ENCODE results near the gene HIBADH.
"Not testable (repeated sequence)": the region's sequence is repeated elsewhere in the genome, so short reads cannot be mapped to it uniquely, and the experiment has no call there.

HIBADH gene

DNA sequence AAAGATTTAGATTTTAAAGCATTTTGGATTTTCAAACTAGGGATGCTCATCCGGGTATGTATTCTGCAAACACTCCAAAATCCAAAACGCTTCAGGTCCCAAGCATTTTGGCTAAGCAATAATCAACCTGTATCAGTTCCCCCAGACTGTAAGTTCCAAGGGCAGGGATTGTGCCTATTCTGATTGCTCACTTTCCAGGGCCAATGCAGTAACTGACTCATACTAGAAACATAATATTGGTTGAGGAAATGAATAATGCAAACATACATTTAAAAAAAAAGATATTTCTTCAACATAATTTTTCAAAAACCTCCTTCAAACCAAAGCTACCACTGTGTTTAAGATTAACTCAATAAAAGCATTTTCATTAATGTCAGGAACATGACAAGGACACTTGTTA lies 69.5 kb downstream of the HIBADH start:
- no peak for DNase-seq

DNA sequence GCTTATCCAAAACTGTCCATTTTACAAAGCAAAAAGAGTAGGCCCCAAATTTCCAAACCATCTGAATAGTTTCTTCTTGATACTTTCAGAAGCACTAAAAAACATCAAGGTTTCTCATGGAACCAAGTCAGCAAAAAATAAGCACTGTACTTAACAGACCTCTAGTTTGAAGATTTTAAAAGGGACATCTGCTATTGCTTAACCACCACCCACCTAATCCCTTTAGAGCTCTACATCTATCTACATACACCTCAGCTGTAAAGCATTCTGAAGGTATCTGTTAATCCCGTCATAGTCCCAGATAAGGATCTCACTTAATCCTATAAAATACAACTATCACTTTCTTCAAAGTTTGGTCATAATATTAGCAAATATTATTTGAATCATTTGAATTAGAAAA lies 72.3 kb downstream of the HIBADH start:
- no peak for DNase-seq

DNA sequence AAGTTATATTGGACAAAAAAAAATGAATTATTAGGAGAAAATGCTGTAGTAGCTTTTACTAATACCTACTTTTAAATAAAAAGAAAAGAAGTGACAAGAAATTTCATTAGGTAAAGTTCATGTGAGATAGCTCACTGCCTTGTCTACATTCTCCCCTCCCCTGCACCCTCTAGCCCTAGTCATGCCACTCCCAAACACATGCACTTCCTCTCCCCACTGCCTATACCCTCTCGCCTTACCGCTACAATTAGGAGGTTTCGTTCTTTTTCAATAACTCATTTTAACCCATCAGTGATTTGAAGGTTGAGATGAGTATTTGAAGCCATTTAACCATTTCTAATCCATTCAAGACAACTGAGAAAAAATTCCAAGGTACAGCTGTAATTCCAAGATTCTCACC lies 75.3 kb downstream of the HIBADH start:
- no peak for DNase-seq

DNA sequence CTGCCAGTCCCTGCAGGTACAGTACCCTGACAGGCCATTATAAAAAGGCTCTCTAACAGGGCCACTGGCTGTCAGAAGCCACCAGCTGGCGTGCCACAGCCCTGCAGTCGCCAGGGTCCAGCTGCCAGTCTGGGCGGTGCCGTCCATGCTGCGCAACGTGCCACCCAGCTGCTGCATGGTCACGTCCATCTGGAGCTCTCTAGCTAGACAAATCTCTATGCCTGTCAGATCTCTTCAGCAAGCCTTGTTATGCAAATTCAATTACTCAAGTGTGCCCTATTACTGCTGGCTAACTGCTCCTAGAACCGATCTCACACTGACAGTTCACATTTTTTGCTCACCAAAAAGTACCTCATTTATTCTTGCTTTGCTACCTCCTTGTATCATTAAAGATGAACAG lies 75.9 kb downstream of the HIBADH start:
- peak; percentile 26 for DNase-seq

DNA sequence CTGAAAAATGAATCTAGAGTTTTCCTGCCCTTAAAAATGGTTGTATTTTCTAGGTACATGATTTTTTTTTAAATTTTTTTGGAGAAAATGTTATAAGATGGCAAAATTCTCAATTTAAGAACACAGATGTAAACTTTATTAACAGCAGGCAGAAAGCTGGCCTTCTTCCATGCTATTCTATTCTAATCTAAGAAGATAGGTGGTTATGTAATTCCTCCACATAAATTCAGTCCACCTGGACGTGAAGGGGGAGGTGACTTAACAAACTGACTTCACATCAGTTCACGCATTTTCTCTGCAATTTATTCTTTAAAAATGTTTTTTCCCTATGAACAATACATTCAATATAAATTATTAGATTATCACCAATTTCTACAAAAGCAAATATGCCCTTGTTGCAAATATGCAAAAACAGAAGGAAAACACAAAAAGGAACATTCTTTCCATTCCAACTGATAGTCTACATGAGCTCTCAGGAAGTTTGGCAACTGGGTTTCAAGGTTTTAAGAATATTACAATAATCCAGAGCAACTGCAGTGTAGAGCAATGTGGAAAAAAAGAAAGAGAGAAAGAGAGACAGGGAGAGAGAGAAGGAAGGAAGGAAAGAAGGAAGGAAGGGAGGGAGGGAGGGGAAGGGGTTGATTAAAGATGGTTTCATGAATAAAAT lies 76.8 kb downstream of the HIBADH start:
- no peak for DNase-seq

DNA sequence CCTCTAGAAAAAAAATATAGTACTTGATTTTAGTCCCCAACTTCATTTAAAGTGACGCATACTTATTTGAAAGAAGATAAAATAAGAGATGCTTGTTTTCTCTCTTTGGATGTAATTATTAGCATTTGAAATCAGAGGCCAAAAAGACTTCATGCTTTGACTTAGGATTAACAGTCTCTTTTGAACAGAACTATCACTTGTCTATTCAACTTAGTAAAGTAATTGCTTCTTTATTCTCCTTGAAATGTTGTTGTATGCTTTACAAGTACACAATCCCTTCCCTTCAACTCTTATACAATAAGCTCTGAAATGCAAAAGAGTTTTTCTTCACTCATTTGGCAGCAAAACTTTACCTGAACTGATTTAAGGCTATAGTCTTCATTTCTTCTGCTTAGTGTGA lies 80.8 kb downstream of the HIBADH start:
- DNase-seq: no peak

DNA sequence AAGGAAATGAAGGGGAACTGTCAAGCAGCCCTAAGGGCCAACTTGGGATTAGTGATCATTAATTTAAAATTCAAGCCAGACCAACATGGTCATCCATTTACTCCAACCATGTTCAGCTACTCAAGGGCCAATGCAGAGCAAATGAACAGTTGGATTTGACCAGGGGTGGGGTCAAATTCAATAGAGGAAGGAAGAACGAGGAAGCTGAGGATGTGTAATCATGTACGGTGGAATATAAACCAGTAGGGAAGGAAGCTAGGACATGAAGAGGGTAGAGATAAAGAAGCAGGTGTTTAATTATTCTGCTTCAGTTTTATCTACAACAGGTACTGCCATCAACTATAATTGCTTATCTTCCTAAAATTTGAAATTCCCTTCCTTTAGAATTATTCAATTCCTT lies 81.6 kb downstream of the HIBADH start:
- DNase-seq: no peak

DNA sequence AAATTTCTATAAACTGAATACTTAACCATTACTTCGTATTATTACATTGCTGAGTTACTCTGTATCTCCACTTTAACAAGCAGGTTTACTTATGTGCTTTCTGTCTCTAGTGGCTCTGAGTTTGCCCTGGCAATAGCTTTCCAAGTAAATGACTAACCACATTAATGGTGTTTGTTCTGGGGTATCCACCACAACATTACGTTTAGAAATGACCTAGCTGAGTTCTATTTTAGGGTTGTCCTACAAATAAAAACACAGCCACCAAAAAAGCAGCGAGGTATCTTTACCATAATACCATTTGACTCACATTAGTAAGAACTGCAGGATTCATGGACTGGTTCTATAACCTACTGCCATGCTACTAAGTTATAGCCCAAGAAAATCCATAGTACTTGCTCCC lies 83.1 kb downstream of the HIBADH start:
- no peak for DNase-seq

DNA sequence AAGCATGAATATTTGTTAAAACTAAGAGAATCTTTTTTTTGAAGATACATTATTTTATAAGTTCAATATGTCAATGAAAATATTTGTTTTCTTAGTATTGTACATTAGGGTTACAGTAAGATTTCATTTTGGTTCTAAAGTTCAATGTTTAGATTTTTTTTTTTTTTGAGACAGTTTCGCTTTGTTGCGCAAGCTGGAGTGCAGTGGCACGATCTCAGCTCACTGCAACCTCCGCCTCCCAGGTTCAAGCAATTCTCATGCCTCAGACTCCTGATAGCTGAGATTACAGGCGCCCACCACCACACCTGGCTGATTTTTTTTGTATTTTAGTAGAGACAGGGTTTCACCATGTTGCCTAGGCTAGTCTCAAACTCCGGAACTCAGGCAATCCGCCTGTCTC lies 84.5 kb downstream of the HIBADH start:
- DNase-seq: not testable (repeated sequence)

DNA sequence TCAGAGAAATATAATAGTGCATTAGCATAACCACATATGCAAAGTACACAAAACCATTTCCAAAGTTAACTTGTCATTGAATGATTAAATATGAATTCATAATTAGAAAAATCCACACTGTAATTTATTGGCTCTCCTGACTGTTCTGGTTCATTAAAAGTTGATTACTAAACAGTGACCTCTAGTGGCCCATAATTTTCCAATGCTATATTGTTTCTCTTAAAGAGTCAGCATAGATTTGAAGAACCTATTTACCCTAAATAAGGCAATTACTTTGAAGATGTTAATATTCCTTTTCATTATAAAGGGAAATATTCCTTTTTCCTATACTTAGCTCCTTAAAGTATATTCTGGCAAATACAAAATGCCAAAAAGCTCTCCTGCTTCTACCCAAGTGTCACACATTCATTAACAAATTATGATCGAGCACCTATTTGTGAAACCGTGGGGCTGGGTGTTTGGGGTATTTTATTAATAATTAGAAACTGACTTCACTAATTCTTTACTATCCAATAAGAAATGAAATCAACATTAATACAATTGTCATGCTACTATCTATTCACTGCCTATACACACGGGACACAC lies 86.2 kb downstream of the HIBADH start:
- no peak for DNase-seq

DNA sequence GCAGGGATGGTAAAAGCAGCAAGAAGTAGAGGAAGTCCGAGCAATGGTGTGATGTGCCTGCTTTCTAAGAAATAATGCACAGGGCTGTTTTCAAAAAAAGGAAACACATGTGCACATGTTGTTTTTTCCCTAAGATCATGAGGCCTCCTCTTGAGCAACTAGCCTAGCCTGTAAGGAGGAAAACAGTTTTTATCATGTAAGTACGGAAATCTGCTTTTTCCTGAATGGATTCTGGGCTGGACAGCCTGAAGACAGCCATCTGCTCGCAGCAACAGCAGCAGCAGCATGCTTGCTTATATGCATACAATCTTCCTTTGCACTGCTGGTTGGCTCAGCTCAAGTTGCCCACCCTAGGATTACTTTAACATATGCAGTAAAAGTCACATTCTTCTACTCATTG lies 87.1 kb downstream of the HIBADH start:
- DNase-seq: no peak

DNA sequence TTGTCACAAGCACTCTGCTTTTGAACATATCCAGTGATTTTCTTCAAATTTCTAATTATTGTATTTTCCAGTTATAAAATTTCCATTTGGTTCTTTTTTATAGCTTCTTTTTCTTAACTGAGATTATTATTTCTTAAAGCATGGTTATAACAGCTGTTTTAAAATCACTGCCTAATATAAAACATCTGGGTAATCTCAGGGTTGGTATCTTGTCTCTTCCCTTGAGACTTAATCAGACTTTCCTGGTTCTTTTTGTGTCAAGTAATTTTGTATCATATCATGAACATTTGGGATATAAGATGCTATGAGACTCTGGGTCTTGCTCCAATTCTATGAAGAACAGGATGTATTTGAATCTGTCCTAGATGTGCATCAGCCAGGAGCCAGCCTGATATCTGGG lies 93.6 kb downstream of the HIBADH start:
- no peak for DNase-seq

DNA sequence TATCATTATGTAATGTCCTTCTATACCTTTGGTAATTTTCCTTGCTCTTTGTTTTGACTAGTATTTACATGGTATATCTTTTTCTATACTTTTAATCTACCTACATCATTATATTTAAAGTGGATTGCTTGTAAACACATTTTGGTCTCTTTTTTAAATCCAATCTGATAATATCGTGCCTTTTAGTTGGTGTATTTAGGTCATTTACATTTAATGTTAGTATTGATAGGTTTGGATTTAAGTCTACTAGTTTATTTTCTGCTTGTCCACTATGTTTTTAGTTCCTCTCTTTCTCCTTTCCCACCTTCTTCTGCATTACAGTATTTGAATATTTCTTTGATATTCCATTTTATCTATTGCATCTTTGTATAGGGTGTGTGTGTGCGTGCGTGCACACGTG lies 95.4 kb downstream of the HIBADH start:
- no peak for DNase-seq

DNA sequence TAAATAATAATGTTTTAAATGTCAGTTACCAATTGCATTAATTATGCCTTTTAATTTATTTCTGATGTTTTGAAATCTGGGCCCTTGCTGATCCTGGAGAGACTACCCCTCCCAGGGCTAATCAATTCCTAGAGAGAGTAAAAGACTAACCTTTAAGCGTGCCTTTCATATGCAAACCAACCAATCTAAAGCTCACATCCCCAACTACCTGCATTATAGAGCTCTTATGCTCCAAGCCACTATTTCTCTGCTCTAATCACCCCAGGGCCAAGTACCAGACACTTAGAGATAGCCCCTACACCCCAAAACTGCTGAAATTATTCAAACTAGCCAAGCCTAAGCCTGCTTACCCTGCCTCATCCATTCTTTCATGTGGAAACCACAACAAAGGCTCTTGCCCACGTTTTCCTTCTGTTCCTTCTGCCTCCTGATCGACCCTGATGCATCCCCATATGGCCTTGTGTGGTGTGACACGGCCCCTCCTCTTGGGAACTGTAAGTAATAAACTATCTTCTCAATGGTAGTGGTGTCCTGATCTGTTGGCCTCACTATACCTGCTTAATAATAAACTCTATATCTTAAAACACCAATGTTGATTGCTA lies 97.7 kb downstream of the HIBADH start:
- no peak for DNase-seq

DNA sequence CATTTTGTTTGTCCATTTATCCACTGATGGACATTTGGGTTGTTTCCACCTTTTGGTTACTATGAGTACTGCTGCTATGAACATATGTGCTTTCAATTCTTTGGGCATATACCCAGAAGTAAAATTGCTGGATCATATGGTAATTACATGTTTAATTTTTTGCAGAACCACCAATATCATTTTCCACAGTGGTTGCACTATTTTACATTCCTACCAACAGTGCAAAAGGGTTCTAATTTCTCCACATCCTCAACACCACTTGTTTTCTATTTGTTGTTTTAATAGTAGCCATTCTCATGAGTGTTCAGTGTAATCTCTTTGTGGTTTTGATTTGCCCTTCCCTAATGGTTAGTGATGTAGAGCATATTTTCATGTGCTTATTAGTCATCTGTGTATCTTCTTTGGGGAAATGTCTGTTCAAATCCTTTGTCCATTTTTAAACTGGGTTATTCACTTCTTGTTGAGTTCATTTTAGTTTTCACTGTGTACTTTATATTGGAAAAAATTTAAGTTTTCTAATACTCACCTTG lies 101.9 kb downstream of the HIBADH start:
- no peak for DNase-seq

DNA sequence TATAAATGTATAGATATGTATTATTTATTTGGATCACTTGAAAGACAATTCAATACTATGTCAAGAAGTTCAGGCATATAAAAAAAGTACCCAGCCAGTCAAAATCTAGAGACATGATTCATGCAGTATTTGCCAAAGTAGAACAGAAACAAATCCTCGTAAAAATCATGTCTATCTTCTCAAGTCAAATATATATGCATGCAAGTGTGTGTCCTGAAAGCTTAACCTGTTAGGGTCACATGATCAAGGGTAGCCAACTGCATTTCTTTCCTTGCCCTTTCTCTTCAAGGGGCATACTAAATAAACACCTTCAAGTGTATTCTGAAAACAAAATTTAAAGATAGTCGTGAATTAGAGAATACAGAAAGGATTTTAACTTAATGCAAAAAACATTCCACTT lies 107.0 kb downstream of the HIBADH start:
- DNase-seq: no peak

DNA sequence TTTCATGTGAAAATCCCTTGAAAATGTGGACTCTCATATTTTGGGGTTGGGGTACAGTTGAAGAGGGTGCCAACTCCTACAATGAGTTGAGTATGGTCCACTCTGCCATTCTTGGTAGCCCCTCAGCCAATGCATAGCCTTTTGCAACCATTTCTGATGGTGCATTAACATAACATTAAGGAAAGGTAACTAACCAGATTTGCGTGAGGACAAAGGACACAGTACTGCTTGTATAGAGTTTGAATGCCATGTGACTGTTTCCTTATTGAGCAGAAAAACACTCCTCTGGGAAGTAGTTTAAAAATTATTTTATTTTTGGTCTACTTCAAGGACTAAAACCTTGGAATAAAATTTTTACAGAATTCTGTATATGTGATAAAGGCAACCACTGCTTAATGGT lies 107.9 kb downstream of the HIBADH start:
- DNase-seq: no peak

DNA sequence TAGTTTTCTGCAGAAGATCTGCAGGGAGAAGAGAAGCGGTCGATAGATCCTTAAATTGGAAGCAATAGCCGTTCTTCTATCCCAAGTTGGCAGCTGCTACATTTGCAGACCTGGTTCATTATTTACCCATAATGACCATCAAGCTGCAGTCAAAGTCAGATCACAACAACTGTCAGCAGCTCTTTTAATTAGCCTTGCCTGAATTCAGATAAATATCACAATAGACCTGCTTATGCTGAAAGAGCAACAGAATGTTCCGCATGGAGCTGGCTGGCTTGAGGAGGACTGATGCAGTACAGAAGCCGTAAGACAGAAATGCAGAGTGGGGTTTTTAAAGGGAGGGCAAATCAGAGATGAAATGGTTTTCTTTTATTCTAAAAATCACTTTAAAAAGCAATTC lies 109.4 kb downstream of the HIBADH start:
- DNase-seq: no peak

DNA sequence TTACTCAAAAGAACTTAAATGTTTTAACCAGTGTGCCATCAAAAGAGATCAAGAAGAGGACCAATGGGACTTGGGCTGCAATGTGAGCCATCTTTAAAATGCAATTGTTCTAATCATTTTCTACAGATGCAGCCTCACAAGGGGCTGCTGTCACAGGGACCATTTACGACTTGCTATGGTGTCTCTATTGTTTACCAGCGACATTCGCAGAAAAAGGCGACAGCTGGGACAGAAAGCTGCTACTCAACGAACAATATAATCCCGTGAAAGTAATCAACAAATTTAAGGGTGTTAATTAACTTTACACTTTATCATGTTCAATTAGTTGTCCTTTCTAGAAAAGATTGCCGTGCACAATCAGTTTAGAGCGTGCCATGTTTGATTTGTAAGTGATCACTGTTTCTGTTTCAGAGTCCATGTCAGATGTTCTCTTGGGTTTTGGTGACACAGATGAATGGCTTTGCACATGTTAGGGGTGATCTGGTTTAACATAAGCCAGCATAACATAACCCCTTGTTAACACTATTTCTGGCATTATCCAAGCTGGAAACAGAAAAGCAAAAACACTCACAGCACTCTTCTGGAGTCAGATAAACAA lies 110.8 kb downstream of the HIBADH start:
- no peak for DNase-seq

DNA sequence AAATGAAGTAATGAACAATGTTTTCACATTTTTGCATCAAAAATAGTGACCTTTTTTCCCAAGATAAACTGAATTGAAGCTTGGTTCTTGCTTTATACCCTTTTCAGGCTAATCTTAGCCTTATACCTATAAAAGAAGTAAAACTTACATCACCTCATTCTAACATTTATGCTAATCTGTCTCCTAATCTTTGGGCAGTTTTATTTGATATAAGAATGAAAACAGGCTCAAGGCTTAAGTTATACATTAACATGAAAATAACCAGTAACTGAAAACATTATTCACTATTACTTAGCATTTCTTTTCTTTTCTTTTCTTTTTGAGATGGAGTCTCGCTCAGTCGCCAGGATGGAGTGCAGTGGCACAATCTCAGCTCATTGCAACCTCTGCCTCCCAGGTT lies 113.1 kb downstream of the HIBADH start:
- no peak for DNase-seq

DNA sequence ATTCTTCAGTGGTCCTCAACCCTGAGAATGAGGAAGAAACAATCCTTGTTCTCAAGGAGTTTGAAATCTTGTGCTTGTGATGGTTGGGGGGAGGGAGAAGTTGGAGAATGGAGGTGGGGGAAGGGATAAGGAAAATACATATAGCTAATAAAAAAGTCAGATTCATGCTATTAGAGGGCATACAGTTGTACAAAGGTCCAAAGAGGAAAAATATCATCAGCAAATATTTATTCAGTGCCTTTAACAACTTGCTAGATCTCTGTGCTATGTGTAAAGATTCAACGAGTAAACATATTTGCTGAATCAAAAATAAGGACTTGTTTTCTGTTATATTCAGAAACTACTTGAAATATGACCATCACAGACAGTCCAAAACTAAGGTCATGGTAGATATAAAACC lies 114.4 kb downstream of the HIBADH start:
- no peak for DNase-seq

DNA sequence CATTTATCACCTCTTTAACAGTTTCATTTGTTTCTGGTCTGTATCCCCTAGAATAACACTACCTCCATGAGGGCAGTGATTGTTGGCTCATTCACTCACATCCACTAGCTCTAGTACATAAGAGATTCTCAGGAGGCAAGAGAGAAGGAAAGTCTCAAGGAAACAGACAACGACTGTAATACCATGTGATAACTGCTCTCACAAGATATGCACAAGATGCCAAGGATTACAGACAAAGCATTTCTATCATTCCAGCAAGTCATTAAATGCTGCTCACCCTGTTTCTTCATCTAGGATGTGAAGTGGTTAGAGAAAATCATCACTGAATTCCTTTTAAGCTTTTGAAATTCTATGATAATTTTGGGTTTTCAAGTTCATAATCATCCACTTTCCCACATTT lies 115.3 kb downstream of the HIBADH start:
- DNase-seq: no peak

DNA sequence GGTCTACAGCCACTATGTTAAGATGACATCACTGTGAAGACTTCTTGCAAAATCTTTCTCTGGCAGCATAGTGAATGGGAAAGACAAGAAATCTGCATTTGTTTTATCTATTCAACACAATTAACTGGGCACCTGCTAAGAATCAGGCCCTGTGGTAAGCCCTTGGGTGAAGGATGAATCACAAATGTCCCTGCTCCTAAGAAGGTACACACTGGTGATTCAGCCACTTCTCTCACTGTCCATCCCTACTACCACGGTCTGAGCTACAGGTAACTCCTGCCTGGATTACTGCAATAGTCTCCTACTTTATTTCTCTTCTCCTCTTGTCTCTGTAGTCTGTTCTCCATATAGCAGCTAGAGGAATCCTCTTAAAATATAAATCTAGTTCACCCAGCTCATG lies 116.1 kb downstream of the HIBADH start:
- DNase-seq: no peak

DNA sequence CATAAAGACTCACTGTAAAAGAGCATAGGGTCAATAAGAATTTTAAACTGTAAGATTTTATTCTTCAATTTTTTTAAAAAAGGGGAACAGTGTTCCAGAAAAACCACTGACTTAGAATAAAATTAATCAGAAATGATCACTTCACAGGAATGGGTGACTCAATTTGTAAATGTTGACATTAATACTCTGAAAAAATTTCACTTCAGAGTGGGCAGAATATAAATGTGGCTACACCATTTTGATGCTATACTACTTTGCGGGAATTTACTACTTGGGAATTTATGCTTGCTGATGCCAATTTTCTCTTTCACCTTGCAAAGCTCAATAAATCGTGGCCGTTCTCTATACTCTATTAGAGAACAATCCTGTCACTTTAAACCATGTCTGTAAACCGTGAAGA lies 126.9 kb downstream of the HIBADH start:
- DNase-seq: no peak

Measured in NCI-H187 treated with DMSO at 0.1 percent for 48 hours (cell line).